Suprapubic skin (tissue), 4 donors: ENCODE results near the gene CLSTN2. TPM values are rescaled to one million over a fixed set of nuclear protein-coding genes. Genes with fewer than 3 reads are reported as not detected.

Experiments used
- DNase-seq, 2 donors: peaks; one replicate each; pipeline ENCODE4 v3.0.0-alpha.2; 2019; ENCODE audit warnings: low spot score in 2 of 2
- H3K27ac ChIP-seq: fragments of 200-600 bp; sonication (generic); one replicate; pipeline ENCODE4 v1.5.1; 2019
- H3K27me3 ChIP-seq: fragments of 200-600 bp; sonication (generic); one replicate; pipeline ENCODE4 v1.5.1; 2019
- H3K36me3 ChIP-seq: fragments of 200-600 bp; sonication (generic); one replicate; pipeline ENCODE4 v1.5.1; 2019
- H3K4me1 ChIP-seq: fragments of 200-600 bp; sonication (generic); one replicate; pipeline ENCODE4 v1.5.1; 2019
- H3K4me3 ChIP-seq: fragments of 200-600 bp; sonication (generic); one replicate; pipeline ENCODE4 v1.5.1; 2019; ENCODE audit warnings: mild to moderate bottlenecking
- H3K9me3 ChIP-seq: fragments of 200-600 bp; sonication (generic); one replicate; pipeline ENCODE4 v1.5.1; 2019
- EP300 ChIP-seq: sonication (generic); formaldehyde crosslinking; IDR thresholded peaks from one replicate; pipeline ENCODE4 v1.6.1; 2017; ENCODE audit warnings: antibody characterized with exemption
- POLR2A ChIP-seq, 2 donors: fragments of 450-650 bp; IDR thresholded peaks; one replicate each; pipeline ENCODE4 v1.6.1; 2017; ENCODE audit warnings: antibody characterized with exemption in 2 of 2, mild to moderate bottlenecking in 2 of 2, moderate library complexity in 2 of 2
- POLR2AphosphoS5 ChIP-seq, 3 donors: sonication (generic); formaldehyde crosslinking; IDR thresholded peaks; one replicate each; pipeline ENCODE4 v1.6.1; 2017; ENCODE audit warnings: antibody characterized with exemption in 3 of 3
- WGBS: methylation state at CpG from one replicate; pipeline ENCODE4 v1.1.5; 2018; 5-methylcytosine and 5-hydroxymethylcytosine counted together
- total RNA-seq, 4 donors: library from RNA; depleted of rRNA; stranded (reverse); fragments of >200 nt; gene quantifications; one replicate each; pipeline ENCODE4 v1.1.0, GENCODE V29; 2016
- TF ChIP-seq, protein P1 (sequence below), 2 donors: fragments of 200-600 bp in 1 of 2; fragments of 450-650 bp in 1 of 2; sonication (generic) in 1 of 2; IDR thresholded peaks; one replicate each; pipeline ENCODE4 v1.5.1; 2016 to 2019; ENCODE audit warnings: antibody characterized with exemption in 2 of 2, mild to moderate bottlenecking in 1 of 2, moderate library complexity in 1 of 2

Gene CLSTN2
- total RNA-seq, 4 donors from 2014 or later = 4.3 to 14.1 (median 7.4) TPM

DNA sequence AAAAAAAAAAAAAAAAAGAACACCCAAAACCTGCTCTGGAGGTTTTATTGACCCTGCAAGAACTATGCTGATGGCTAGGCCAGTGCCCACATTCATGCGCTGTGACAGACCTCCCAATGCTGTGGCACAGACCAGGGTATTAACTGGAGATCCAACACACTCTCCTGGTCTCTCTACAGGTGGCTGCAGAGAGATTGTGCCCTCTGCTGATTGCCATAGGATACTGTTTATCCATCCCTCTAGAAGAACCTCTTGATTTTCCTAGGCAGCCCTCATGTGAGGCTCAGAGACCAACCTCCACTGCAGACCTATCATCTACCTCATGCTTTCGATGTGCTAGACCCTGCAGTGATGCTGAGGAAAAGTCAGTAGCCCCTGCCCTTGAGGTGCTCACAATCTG lies 617.4 kb downstream of the CLSTN2 start:
- Histone ChIP-seq H3K9me3 (no peaks in the 10 kb centered on the region), H3K4me1 (no peaks in the 10 kb centered on the region), H3K27me3 (no peaks in the 10 kb centered on the region), H3K36me3 (no peaks in the 10 kb centered on the region), H3K4me3 (no peak overlapping the region), H3K27ac (no peak overlapping the region)
- no peak for DNase-seq
- 91% methylated on average over 2 of the region's 2 CpGs for WGBS
- TF ChIP-seq POLR2AphosphoS5 (IDR thresholded peaks at IDR 0.05) = no peak
- TF ChIP-seq POLR2A (IDR thresholded peaks at IDR 0.05) = no peak
- TF ChIP-seq, protein P1, sequence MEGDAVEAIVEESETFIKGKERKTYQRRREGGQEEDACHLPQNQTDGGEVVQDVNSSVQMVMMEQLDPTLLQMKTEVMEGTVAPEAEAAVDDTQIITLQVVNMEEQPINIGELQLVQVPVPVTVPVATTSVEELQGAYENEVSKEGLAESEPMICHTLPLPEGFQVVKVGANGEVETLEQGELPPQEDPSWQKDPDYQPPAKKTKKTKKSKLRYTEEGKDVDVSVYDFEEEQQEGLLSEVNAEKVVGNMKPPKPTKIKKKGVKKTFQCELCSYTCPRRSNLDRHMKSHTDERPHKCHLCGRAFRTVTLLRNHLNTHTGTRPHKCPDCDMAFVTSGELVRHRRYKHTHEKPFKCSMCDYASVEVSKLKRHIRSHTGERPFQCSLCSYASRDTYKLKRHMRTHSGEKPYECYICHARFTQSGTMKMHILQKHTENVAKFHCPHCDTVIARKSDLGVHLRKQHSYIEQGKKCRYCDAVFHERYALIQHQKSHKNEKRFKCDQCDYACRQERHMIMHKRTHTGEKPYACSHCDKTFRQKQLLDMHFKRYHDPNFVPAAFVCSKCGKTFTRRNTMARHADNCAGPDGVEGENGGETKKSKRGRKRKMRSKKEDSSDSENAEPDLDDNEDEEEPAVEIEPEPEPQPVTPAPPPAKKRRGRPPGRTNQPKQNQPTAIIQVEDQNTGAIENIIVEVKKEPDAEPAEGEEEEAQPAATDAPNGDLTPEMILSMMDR (IDR thresholded peaks at IDR 0.05) = no peak
- TF ChIP-seq EP300 = no peak

DNA sequence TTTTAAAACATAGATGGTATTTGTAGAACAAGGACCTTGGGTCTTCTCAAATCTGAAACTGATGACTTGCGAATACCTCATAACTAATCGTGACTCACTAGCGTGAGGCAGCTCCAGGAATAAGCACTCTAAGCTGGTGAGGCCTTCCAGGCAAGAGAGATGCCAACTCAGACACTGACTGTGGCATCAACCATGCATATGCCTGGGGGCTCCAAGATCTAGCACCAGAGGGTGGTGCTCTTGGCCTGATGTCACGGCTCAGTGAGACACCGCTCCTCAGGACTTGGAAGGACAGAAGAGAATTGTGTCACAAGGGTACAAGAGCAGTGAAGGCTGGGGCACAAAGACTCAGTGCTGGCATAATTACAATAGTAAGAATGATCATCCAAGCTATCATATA lies 617.9 kb downstream of the CLSTN2 start:
- Histone ChIP-seq H3K4me1 (no peaks in the 10 kb centered on the region), H3K36me3 (no peaks in the 10 kb centered on the region), H3K4me3 (no peak overlapping the region), H3K9me3 (no peaks in the 10 kb centered on the region), H3K27me3 (no peaks in the 10 kb centered on the region), H3K27ac (no peak overlapping the region)
- TF ChIP-seq POLR2AphosphoS5 (IDR thresholded peaks at IDR 0.05) (no peak), POLR2A (IDR thresholded peaks at IDR 0.05) (no peak)
- DNase-seq = no peak
- 83% methylated on average over 5 of the region's 5 CpGs for WGBS

DNA sequence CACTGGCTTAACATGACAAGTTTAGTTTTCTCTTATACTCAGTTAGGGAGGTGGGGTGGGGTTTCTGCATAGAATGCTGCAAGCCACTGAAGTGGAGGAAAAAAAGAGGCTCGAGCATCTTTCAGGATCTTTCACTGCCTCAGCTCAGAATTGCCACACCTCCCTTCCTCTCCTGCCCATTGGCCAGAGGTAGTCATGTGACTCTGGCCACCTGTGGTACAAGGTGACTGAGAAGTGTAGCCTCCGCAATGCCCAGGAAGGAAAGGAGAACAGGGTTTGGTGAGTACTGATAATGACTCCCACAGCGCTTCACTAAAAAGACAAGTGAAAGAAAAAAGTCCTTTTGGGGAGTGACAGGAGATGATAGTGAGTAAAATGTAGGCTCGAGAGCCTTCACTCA lies 618.6 kb downstream of the CLSTN2 start:
- WGBS = 86% methylated on average over 4 of the region's 4 CpGs
- Histone ChIP-seq H3K36me3 (no peaks in the 10 kb centered on the region), H3K27me3 (no peaks in the 10 kb centered on the region), H3K4me1 (no peaks in the 10 kb centered on the region), H3K9me3 (no peaks in the 10 kb centered on the region), H3K4me3 (no peak overlapping the region), H3K27ac (no peak overlapping the region)
- no peak for TF ChIP-seq EP300
- DNase-seq = no peak

DNA sequence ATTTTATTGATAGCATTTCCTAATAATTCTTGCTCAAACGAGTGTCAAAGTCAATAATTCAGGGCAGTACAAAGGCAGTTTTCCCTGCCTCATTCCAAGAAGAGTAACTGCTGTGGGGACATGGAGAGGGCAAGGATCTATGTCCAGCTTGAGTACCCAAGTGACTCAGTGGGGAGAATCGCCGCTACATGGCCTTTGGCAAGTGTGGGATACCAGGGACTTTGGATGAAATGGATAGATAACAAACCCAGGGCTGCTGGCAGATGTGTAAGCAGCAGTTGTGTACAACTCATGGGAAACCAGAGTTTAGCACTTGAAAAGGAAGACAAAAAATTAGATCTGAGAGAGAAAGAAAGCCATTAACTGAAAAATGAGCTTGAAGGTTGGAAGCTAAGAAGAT lies 620.7 kb downstream of the CLSTN2 start:
- Histone ChIP-seq H3K27me3 (no peaks in the 10 kb centered on the region), H3K36me3 (no peaks in the 10 kb centered on the region), H3K4me3 (no peak overlapping the region), H3K27ac (no peak overlapping the region), H3K9me3 (no peaks in the 10 kb centered on the region), H3K4me1 (no peaks in the 10 kb centered on the region)
- DNase-seq = no peak
- no peak for TF ChIP-seq EP300
- no peak for TF ChIP-seq POLR2AphosphoS5 (IDR thresholded peaks at IDR 0.05)
- 70% methylated on average over 3 of the region's 3 CpGs for WGBS

DNA sequence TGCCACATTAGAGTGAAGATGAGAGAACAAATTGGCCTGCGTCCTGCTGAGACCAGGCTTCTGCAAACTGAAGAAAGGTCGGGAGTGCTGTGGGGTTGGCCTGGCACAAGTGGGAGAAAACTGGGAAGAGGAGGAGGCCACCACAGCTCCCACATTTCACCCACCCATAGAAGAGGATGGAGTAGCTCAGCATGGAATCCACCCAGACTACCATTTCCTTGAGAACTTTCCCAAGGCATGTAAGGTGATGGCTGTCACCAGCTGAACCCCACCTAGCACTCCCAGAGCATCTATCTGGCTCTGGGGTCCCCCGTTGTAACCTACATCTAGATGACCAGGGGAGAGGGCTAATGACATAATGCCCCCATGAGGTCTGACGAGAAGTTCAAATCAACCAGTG lies 622.5 kb downstream of the CLSTN2 start:
- no peaks in the 10 kb centered on the region for H3K36me3 ChIP-seq
- TF ChIP-seq, protein P1 (IDR thresholded peaks at IDR 0.05) = no peak
- no peaks in the 10 kb centered on the region for H3K27me3 ChIP-seq
- WGBS = 88% methylated on average over 4 of the region's 4 CpGs
- no peaks in the 10 kb centered on the region for H3K4me1 ChIP-seq
- no peak for DNase-seq
- H3K27ac ChIP-seq = no peak overlapping the region
- H3K4me3 ChIP-seq = no peak overlapping the region
- H3K9me3 ChIP-seq = no peaks in the 10 kb centered on the region

DNA sequence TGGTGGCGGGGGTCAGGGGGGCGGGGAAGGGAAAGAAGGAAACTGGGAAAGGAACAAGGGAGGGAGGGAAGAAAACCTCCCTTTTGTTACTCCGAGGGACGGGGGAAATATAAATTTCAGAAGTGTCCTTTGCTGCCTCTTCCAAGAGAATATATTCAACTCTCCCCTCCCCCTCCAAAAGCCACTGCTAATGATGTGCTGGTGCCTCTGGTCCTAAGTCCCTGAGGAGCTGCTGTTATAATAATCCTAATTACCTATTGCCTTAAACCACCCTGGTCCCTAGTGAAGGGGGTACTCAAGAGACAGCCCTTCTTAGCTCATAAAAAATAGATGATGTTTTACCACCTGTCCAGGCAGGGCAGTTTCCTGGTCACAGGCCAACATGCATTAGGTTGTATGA lies 624.6 kb downstream of the CLSTN2 start:
- WGBS = 87% methylated on average over 4 of the region's 4 CpGs
- no peak for TF ChIP-seq POLR2A (IDR thresholded peaks at IDR 0.05)
- TF ChIP-seq POLR2AphosphoS5 (IDR thresholded peaks at IDR 0.05) = no peak
- TF ChIP-seq EP300 = no peak
- TF ChIP-seq, protein P1 (IDR thresholded peaks at IDR 0.05) = no peak

DNA sequence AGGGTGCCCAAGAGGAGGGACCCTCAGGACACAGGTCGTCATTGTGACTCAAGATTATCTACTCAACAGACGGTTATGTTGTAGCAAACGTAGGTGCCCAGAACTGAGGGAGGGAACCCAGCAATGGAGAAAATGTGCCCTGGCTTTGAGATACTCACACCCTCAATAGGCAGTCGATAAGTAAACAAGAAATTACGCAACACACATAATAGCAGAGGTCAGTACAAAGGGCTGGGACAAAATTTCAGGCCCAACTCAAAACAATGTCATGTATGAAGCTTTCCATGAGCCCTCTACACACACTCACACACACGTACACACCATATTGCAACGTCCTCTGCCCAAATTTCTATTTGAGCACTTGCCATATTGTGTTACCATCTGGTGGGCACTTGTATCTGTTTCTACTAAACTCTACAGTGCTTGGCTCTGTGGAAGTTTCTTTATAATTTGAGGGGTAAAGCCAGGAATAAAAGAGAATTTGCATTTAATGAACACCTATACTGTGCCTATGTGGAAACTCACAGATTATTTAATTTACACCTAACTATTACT lies 628.3 kb downstream of the CLSTN2 start:
- Histone ChIP-seq H3K9me3 (no peaks in the 10 kb centered on the region), H3K4me1 (no peaks in the 10 kb centered on the region), H3K27ac (no peak overlapping the region), H3K4me3 (no peak overlapping the region), H3K36me3 (no peaks in the 10 kb centered on the region), H3K27me3 (no peaks in the 10 kb centered on the region)
- 86% methylated on average over 7 of the region's 7 CpGs for WGBS
- DNase-seq = no peak
- TF ChIP-seq POLR2A (IDR thresholded peaks at IDR 0.05) (no peak), EP300 (no peak), POLR2AphosphoS5 (IDR thresholded peaks at IDR 0.05) (no peak)
- TF ChIP-seq, protein P1 (IDR thresholded peaks at IDR 0.05) = no peak

More for the DNA sequence above, 624.6 kb downstream of the CLSTN2 start:
- Histone ChIP-seq H3K4me3 (no peak overlapping the region), H3K9me3 (no peaks in the 10 kb centered on the region), H3K27me3 (no peaks in the 10 kb centered on the region), H3K36me3 (no peaks in the 10 kb centered on the region), H3K4me1 (no peaks in the 10 kb centered on the region), H3K27ac (no peak overlapping the region)
- DNase-seq = no peak
